Adrenal gland (tissue), 5 donors: Measurements from ENCODE around the gene POLR1A.

Experiments used
- POLR2A ChIP-seq, 2 donors: fragments of 450-650 bp; IDR thresholded peaks; one replicate each; pipeline ENCODE4 v1.6.1; 2017; ENCODE audit warnings: antibody characterized with exemption in 2 of 2, mild to moderate bottlenecking in 2 of 2, moderate library complexity in 1 of 2
- TF ChIP-seq, protein P1 (sequence below), 6 experiments: fragments of 450-650 bp in 4 of 6; fragments of 200-600 bp in 2 of 6; sonication (generic) in 1 of 6; IDR thresholded peaks; 1 replicate in 5 of 6; 2 replicates in 1 of 6; pipeline versions ENCODE4 v1.5.1 to v1.8.0; 2016 to 2021; ENCODE audit warnings: antibody characterized with exemption in 6 of 6, mild to moderate bottlenecking in 2 of 6, moderate library complexity in 1 of 6
- donor health status: DM: no; HTN: no; CAD: no.

DNA sequence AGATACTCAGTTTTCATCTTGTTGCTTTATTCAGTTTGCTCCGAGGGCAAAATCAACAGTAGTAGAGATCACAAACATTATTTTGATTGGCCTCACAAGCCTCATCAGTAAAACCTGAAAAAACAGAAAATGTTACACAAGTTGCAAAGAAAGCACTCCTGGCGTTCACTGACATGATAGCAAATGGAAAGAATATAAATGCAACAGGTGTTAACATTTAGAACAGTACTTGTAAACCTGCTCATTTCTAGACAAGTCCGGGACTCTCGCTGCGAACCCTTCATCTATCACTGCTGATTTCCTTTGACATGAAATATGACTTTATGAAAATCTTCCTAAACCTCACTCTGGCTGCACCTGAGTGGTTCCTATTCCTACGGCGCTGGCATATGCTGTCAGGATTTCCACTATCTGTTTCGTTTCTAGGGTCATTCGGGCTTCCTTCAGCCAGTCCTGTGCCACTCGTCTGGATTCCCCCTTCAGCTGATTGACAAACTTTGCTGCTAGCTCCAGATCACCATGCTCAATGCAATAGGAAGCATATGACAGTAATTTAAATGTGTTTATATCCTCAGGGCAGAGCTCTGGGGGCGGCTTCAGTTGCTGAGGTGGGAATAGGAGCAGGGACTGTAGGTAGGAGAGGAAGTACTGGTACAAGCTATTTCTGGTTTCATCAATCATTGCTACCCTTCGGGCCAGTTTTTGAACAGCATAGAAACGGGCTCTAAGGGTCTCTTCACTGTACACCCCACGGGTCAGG is 38.4 kb upstream of the POLR1A start:
- TF ChIP-seq, protein P1, sequence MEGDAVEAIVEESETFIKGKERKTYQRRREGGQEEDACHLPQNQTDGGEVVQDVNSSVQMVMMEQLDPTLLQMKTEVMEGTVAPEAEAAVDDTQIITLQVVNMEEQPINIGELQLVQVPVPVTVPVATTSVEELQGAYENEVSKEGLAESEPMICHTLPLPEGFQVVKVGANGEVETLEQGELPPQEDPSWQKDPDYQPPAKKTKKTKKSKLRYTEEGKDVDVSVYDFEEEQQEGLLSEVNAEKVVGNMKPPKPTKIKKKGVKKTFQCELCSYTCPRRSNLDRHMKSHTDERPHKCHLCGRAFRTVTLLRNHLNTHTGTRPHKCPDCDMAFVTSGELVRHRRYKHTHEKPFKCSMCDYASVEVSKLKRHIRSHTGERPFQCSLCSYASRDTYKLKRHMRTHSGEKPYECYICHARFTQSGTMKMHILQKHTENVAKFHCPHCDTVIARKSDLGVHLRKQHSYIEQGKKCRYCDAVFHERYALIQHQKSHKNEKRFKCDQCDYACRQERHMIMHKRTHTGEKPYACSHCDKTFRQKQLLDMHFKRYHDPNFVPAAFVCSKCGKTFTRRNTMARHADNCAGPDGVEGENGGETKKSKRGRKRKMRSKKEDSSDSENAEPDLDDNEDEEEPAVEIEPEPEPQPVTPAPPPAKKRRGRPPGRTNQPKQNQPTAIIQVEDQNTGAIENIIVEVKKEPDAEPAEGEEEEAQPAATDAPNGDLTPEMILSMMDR (IDR thresholded peaks at IDR 0.05), result no peak
- TF ChIP-seq POLR2A (IDR thresholded peaks at IDR 0.05), result no peak
